Panc1 (cell line): ENCODE results near the gene TCP11L2. TPM values are rescaled to one million over a fixed set of nuclear protein-coding genes. Genes with fewer than 3 reads are reported as not detected.

Source experiments
- ATAC-seq: fragments of 200-7000 bp; cut with Tn5 transposase; 2 replicates; pipeline ENCODE4 v1.9.1; 2020; ENCODE audit warnings: mild to moderate bottlenecking, moderate library complexity
- BruUV-seq: library from RNA; stranded (reverse); fragments of 400-500 nt; replicated peaks from 2 replicates; lab custom pipeline; 2021; lab: Mats Ljungman, UMichigan
- CTCF ChIA-PET: fragments of 300-600 bp; sonication (Branson Sonifier 250); formaldehyde crosslinking; loops from one replicate; lab custom pipeline; 2022; ENCODE audit warnings: antibody characterized with exemption; lab: Charles Lee
- POLR2A ChIA-PET: fragments of 300-600 bp; sonication (Branson Sonifier 250); formaldehyde crosslinking; loops from one replicate; lab custom pipeline; 2022; ENCODE audit warnings: antibody characterized with exemption; lab: Charles Lee
- DNase-seq: peaks from one replicate; pipeline ENCODE4 v3.0.0-alpha.2; 2010; ENCODE audit warnings: low read depth, low spot score
- H3K27ac ChIP-seq: 2 replicates; pipeline ENCODE4 v1.5.1; 2011; ENCODE audit warnings: mild to moderate bottlenecking, low read length, inconsistent platforms
- H3K27me3 ChIP-seq: fragments of 200-500 bp; sonication (Bioruptor generic); 2 replicates; pipeline ENCODE4 v1.6.0; 2014; ENCODE audit warnings: low read length, inconsistent platforms; ENCODE audit not compliant: control insufficient read depth, insufficient read depth
- H3K36me3 ChIP-seq: fragments of 200-500 bp; sonication (Bioruptor generic); 2 replicates; pipeline ENCODE4 v1.5.1; 2014; ENCODE audit warnings: inconsistent platforms, mild to moderate bottlenecking, low read length, moderate library complexity; ENCODE audit not compliant: control insufficient read depth, insufficient read depth
- H3K4me1 ChIP-seq: 2 replicates; pipeline ENCODE4 v1.5.1; 2011; ENCODE audit warnings: inconsistent platforms, mild to moderate bottlenecking, low read length, moderate library complexity; ENCODE audit not compliant: control insufficient read depth, insufficient read depth
- H3K4me3 ChIP-seq, 2 experiments: 2 replicates each; pipeline ENCODE4 v1.5.1; 2011 to 2012; ENCODE audit warnings: low read depth in 2 of 2, low read length in 2 of 2, mild to moderate bottlenecking in 2 of 2, inconsistent platforms in 1 of 2, moderate library complexity in 1 of 2
- H3K9me3 ChIP-seq: fragments of 200-500 bp; sonication (Bioruptor generic); 2 replicates; pipeline ENCODE4 v1.5.1; 2014; ENCODE audit warnings: low read depth, mild to moderate bottlenecking, inconsistent platforms, low read length, moderate library complexity; ENCODE audit not compliant: control insufficient read depth, insufficient read depth
- POLR2AphosphoS5 ChIP-seq: IDR thresholded peaks from 2 replicates; pipeline ENCODE4 v1.6.1; 2012; ENCODE audit warnings: mild to moderate bottlenecking, low read depth, low read length, moderate library complexity
- REST ChIP-seq, 2 experiments: IDR thresholded peaks; 2 replicates each; pipeline ENCODE4 v1.6.1; 2011 to 2012; ENCODE audit warnings: low read depth in 2 of 2, control low read depth in 1 of 2, low read length in 1 of 2, mild to moderate bottlenecking in 1 of 2, moderate library complexity in 1 of 2; ENCODE audit not compliant: insufficient read depth in 1 of 2
- SIN3A ChIP-seq: IDR thresholded peaks from 2 replicates; pipeline ENCODE4 v1.6.1; 2012; ENCODE audit warnings: low read depth, mild to moderate bottlenecking, low read length, moderate library complexity, borderline replicate concordance; ENCODE audit not compliant: insufficient read depth
- TCF7L2 ChIP-seq: IDR thresholded peaks from 2 replicates; pipeline ENCODE4 v1.6.1; 2011; ENCODE audit warnings: mild to moderate bottlenecking, low read depth, low read length, inconsistent platforms
- in situ Hi-C: cut with HindIII; loops from 2 replicates; pipeline ENCODE4 v1.10.0; 2016; ENCODE audit warnings: low sequenced_read_pairs, low pct_unique_long_range_greater_than_20kb
- intact Hi-C: fragments of 100-400 bp; cut with micrococcal nuclease; formaldehyde crosslinking; loops from one replicate; pipeline ENCODE4 v1.10.0; 2022; ENCODE audit not compliant: unreplicated experiment
- total RNA-seq: library from RNA; stranded (reverse); gene quantifications from one replicate; pipeline ENCODE4 v1.2.1, GENCODE V29; 2021; ENCODE audit not compliant: unreplicated experiment
- TF ChIP-seq, protein P1 (sequence below): fragments of 450-650 bp; IDR thresholded peaks from 2 replicates; pipeline ENCODE4 v1.5.1; 2017; ENCODE audit warnings: mild to moderate bottlenecking

The TCP11L2 gene
- total RNA-seq, 1 experiment from 2014 or later = 3.5 TPM

DNA sequence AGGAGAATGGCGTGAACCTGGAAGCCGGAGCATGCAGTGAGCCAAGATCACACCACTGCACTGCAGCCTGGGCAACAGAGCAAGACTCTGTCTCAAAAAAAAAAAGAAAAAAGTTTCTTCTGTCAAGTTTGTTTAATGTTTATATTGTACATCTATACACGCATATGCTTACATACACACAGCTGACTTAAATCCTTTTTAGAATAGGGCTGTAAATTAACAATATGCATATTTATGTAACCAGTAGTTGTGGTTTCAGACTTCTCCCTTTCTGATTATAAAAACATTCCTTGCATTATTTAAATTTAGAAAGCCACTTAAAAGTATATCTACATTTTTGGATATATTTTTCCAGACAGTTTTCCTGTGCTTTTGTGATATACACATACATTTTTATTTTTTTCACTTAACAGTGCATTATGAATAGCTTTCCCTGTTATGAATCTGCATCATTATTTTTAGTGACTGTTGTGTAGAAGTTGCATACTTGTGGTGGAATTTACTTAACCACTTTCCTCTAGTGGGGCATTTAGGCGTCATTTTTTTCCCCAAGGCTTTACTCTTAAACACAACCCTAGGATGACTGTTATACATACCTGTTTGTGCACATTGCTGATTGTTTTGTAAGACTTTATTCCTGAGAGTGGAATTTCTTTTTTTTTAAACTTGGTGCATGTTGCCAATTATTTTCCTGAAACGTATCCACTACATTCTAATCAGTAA, 84.4 kb downstream of the TCP11L2 start:
- TF ChIP-seq SIN3A (no peak), POLR2AphosphoS5 (no peak), REST (IDR thresholded peaks at IDR 0.05; ENCODE audit: insufficient read depth in 1 of 2, low read depth in 2 of 2, low read length in 1 of 2) (no peak), TCF7L2 (no peak)
- TF ChIP-seq, protein P1, sequence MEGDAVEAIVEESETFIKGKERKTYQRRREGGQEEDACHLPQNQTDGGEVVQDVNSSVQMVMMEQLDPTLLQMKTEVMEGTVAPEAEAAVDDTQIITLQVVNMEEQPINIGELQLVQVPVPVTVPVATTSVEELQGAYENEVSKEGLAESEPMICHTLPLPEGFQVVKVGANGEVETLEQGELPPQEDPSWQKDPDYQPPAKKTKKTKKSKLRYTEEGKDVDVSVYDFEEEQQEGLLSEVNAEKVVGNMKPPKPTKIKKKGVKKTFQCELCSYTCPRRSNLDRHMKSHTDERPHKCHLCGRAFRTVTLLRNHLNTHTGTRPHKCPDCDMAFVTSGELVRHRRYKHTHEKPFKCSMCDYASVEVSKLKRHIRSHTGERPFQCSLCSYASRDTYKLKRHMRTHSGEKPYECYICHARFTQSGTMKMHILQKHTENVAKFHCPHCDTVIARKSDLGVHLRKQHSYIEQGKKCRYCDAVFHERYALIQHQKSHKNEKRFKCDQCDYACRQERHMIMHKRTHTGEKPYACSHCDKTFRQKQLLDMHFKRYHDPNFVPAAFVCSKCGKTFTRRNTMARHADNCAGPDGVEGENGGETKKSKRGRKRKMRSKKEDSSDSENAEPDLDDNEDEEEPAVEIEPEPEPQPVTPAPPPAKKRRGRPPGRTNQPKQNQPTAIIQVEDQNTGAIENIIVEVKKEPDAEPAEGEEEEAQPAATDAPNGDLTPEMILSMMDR = no peak
- no peak overlapping the region for H3K27ac ChIP-seq
- no peaks in the 10 kb centered on the region for H3K27me3 ChIP-seq
- H3K36me3 ChIP-seq = 0 out of 2 replicates have a peak, but pooled peaks cover 2% of the 10 kb centered on the region
- POLR2A ChIA-PET = no interaction called here
- CTCF ChIA-PET = interaction anchor here (0.9 kb wide), 1 partner anchor 509 kb away, joined by 3 read pairs; no protein-coding TSS in a partner anchor
- no peak overlapping the region for H3K4me3 ChIP-seq
- no peak for ATAC-seq
- no peak for DNase-seq
- BruUV-seq = no TSS peak
- in situ Hi-C loops (no loop called here), intact Hi-C loops (loop anchor here (1.0 to 10.0 kb wide), 2 partner anchors 198 to 533 kb away; partner anchors contain the start of gene RFX4)
- no peaks in the 10 kb centered on the region for H3K9me3 ChIP-seq
- H3K4me1 ChIP-seq = no peaks in the 10 kb centered on the region

DNA sequence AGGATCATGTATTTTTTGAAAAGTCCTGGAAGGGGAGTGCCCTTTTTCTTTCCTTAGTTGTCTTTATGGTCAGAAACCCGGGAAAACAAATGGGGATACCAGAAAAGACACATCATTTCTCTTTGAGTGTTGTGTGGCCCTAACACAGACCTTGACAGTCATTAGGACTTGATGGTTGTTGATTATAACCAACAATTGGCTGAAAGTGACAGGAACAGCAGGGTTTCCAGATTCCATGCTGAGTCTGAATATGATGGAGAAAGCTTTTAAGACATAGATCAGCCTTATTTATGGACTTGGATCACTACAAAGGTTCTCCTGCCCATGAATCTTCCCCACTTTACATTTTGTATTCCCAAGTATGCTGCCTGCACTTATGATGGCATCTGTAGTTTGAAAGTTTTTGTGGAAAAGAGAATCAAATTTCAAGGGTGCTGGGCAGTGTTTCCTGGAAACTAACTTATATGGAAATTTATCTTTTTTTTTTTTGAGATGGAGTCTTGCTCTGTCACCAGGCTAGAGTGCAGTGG, 85.4 kb downstream of the TCP11L2 start:
- Histone ChIP-seq H3K36me3 (0 out of 2 replicates have a peak, but pooled peaks cover 2% of the 10 kb centered on the region), H3K27ac (no peak overlapping the region), H3K9me3 (no peaks in the 10 kb centered on the region), H3K4me3 (no peak overlapping the region), H3K27me3 (no peaks in the 10 kb centered on the region), H3K4me1 (no peaks in the 10 kb centered on the region)
- intact Hi-C loops = loop anchor here (10.0 kb wide), 1 partner anchor 197 kb away; the partner anchor contains the start of gene RFX4
- in situ Hi-C loops = no loop called here
- ATAC-seq (no peak), DNase-seq (no peak)
- CTCF ChIA-PET = interaction anchor here (0.6 kb wide), 1 partner anchor 284 kb away, joined by 8 read pairs; no protein-coding TSS in a partner anchor
- no TSS peak for BruUV-seq
- no peak for TF ChIP-seq TCF7L2
- no peak for TF ChIP-seq SIN3A
- TF ChIP-seq, protein P1 = no peak
- TF ChIP-seq POLR2AphosphoS5 = no peak
- TF ChIP-seq REST (IDR thresholded peaks at IDR 0.05; ENCODE audit: insufficient read depth in 1 of 2, low read depth in 2 of 2, low read length in 1 of 2) = no peak
- POLR2A ChIA-PET = no interaction called here
